C4-2B (cell line): ENCODE measurements around the gene AHDC1.

Experiments used
- ZFX ChIP-seq: fragments of 450-650 bp; IDR thresholded peaks from 2 replicates; pipeline ENCODE4 v1.6.1; 2017
- TF ChIP-seq, protein P1 (sequence below): fragments of 450-650 bp; conservative IDR thresholded peaks from 2 replicates; pipeline ENCODE4 v1.5.1; 2017; ENCODE audit warnings: mild to moderate bottlenecking

DNA sequence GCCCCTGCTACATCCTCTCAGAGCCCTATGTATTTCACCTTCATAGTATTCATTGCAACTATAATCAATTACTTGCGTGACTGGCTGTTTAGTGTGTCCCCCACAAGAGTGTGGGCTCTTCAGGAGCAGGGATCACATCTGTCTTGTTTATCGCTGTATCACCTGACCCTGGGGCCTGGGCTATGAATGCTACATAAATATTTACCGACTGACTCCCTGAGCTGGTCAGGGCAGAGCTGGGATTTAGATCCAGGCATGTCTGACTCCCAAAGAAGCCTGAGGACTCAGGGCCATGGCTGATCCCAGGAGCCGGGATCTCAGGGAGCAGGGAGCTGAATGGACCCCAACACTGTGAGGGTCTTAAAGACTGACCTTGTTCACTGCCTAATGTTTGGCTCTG lies 49.7 kb downstream of the AHDC1 start:
- no peak for TF ChIP-seq ZFX
- TF ChIP-seq, protein P1, sequence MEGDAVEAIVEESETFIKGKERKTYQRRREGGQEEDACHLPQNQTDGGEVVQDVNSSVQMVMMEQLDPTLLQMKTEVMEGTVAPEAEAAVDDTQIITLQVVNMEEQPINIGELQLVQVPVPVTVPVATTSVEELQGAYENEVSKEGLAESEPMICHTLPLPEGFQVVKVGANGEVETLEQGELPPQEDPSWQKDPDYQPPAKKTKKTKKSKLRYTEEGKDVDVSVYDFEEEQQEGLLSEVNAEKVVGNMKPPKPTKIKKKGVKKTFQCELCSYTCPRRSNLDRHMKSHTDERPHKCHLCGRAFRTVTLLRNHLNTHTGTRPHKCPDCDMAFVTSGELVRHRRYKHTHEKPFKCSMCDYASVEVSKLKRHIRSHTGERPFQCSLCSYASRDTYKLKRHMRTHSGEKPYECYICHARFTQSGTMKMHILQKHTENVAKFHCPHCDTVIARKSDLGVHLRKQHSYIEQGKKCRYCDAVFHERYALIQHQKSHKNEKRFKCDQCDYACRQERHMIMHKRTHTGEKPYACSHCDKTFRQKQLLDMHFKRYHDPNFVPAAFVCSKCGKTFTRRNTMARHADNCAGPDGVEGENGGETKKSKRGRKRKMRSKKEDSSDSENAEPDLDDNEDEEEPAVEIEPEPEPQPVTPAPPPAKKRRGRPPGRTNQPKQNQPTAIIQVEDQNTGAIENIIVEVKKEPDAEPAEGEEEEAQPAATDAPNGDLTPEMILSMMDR, result no peak
